AG04449 (cell line): ENCODE results near the gene PET100.

Experiments used
- CTCF ChIA-PET: fragments of 350-600 bp; formaldehyde crosslinking; extraction: SDS; loops from one replicate; lab custom pipeline; 2021; ENCODE audit warnings: antibody characterized with exemption; lab: Yijun Ruan, JAX
- POLR2A ChIA-PET: fragments of 400-600, 350-600 bp; formaldehyde crosslinking; extraction: SDS; loops from one replicate; lab custom pipeline; 2020; ENCODE audit warnings: antibody characterized with exemption, inconsistent platforms; lab: Yijun Ruan, JAX
- DNase-seq: peaks from one replicate; pipeline ENCODE4 v3.0.0-alpha.2; 2010; ENCODE audit warnings: low read depth, low spot score
- H3K4me3 ChIP-seq: 2 replicates; pipeline ENCODE4 v1.5.1; 2011; ENCODE audit warnings: low read depth, mild to moderate bottlenecking, control low read depth, low read length
- CTCF ChIP-seq: IDR thresholded peaks from one replicate; pipeline ENCODE4 v1.5.1; 2011; ENCODE audit warnings: mild to moderate bottlenecking, moderate library complexity, low read length, control low read depth, inconsistent platforms; ENCODE audit not compliant: insufficient read depth; ENCODE audit errors: missing control alignments

The PET100 gene

GRCh38 chr19:7603919-7604318, 25.7 kb upstream of the PET100 start:
- no peak for TF ChIP-seq CTCF
- no peak overlapping the region for H3K4me3 ChIP-seq
- ChIA-PET CTCF (no interaction called here), POLR2A (no interaction called here)
- no peak for DNase-seq

DNA sequence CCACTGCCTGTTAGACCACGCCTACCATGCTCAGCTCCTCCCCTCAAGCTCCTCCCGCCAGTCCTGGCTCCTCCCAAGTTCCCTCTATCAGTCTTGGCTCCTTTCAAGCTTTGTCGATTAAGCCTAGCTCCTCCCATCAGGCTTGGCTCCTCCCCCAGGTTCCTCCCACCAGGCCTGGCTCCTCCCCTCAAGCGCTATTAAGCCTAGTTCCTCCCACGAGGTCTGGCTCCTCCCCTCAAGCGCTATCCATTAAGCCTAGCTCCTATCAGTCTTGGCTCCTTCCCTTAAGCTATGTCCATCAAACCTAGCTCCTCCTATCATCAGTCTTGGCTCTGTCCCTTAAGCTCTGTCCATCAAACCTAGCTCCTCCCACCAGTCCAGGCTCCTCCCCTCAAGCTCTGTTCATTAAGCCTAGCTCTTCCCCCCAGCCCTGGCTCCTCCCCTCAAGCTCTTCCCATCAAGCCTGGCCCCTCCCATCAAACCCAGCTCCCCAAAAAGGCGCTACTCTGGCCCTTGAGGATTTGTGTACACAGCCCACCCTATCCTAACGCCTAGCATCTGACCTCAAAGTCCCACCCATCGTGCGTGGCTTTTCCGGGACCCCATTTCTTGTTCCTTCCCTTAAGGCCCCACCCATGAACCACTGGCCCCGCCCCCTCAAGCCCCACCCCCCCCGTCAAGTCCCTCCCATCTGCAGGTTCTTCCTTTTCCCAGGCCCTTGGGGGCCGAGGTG, 23.9 kb upstream of the PET100 start:
- CTCF ChIA-PET, result interaction anchor here (0.8 to 2.0 kb wide), 4 partner anchors 37 to 265 kb away, joined by 3 to 9 read pairs (median 4); partner anchors contain the start of gene TRAPPC5
- no peak for TF ChIP-seq CTCF
- H3K4me3 ChIP-seq, result no peak overlapping the region
- POLR2A ChIA-PET, result no interaction called here
- DNase-seq, result no peak

- ChIA-PET CTCF (interaction anchor here (1.3 to 2.0 kb wide), 3 partner anchors 37 to 74 kb away, joined by 3 to 9 read pairs (median 4); partner anchors contain the start of gene TRAPPC5), POLR2A (no interaction called here)
- no peak for TF ChIP-seq CTCF
- no peak overlapping the region for H3K4me3 ChIP-seq
- no peak for DNase-seq
These were observed 23.3 kb upstream of the PET100 start for GRCh38 chr19:7606289-7606688.

GRCh38 chr19:7607212-7607873, 22.2 kb upstream of the PET100 start:
- ChIA-PET POLR2A (no interaction called here), CTCF (interaction anchor here (0.8 to 1.0 kb wide), 2 partner anchors 40 to 73 kb away, joined by 3 read pairs; partner anchors contain the start of gene TRAPPC5)
- TF ChIP-seq CTCF, result no peak
- no peak overlapping the region for H3K4me3 ChIP-seq
- no peak for DNase-seq

DNA sequence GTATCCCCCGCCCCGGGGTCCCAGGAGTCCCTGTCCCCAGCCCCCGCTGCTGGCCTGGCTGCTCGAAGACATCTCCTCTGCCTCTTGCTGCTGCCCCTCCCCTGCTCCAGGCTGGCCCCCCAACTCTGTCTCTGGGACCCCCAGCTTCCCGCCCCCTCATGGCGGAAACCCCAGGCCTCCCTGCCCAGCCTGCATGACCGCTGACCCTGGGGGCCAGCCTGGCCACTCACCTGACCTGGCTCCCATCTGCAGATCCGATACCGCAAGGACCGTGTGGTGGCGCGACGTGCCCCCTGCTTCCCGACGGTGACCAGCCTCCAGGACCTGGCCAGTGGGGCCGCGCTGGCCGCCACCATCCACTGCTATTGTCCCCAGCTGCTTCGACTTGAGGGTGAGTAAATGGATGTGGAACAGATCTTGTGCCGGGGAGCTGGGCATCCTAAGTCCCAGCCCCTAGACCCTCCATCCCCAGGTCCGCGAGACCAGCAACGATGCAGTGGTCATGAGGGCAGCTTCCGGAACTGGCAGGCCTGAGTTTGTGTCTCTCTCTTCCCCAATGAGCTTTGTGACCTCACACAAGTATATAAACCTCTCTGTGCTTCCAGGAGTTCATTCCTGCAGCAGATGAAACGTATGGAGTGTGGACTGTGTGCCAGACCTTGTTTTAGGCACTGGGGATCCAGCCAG, 21.6 kb upstream of the PET100 start:
- ChIA-PET CTCF (interaction anchor here (0.8 to 1.3 kb wide), 3 partner anchors 39 to 73 kb away, joined by 3 read pairs; partner anchors contain the start of gene TRAPPC5), POLR2A (no interaction called here)
- no peak for TF ChIP-seq CTCF
- H3K4me3 ChIP-seq, result no peak overlapping the region
- DNase-seq, result no peak
